GM12878 (cell line): ENCODE results near the gene GRM7. TPM values are rescaled to one million over a fixed set of nuclear protein-coding genes. Genes with fewer than 3 reads are reported as not detected.

Source experiments
- ATAC-seq: fragments of 200-7000 bp; cut with Tn5 transposase; 3 replicates; pipeline ENCODE4 v1.9.1; 2020; ENCODE audit warnings: mild to moderate bottlenecking, moderate library complexity
- BruUV-seq: library from RNA; stranded (reverse); fragments of 400-500 nt; replicated peaks from 2 replicates; lab custom pipeline; 2021; lab: Mats Ljungman, UMichigan
- CTCF ChIA-PET: fragments of 300-600 bp; sonication (Branson Sonifier 250); formaldehyde crosslinking; extraction: SDS; loops from one replicate; lab custom pipeline; 2021; ENCODE audit warnings: inconsistent platforms; lab: Yijun Ruan, JAX
- POLR2A ChIA-PET: fragments of 350-600 bp; formaldehyde crosslinking; extraction: SDS; loops from one replicate; lab custom pipeline; 2021; ENCODE audit warnings: inconsistent platforms; lab: Charles Lee
- RAD21 ChIA-PET: fragments of 300-600 bp; sonication (Branson Sonifier 250); formaldehyde crosslinking; loops from one replicate; lab custom pipeline; 2023; ENCODE audit warnings: antibody characterized with exemption; ENCODE audit not compliant: unreplicated experiment; lab: Charles Lee
- SMC1A ChIA-PET: fragments of 300-600 bp; sonication (Branson Sonifier 250); formaldehyde crosslinking; loops from one replicate; lab custom pipeline; 2023; ENCODE audit not compliant: unreplicated experiment, uncharacterized antibody; lab: Charles Lee
- DNase-seq: peaks from one replicate; pipeline ENCODE4 v3.0.0-alpha.2; 2011; ENCODE audit warnings: low read depth, low spot score
- FAIRE-seq: peaks from 3 replicates; lab custom pipeline; 2011; peaks lifted over from hg19 to GRCh38; lab: Jason Lieb, UNC
- H2AFZ ChIP-seq: 2 replicates; pipeline ENCODE4 v1.6.0; 2011; ENCODE audit warnings: low read depth, low read length, control low read depth; ENCODE audit not compliant: control insufficient read depth
- H3K27ac ChIP-seq: 2 replicates; pipeline ENCODE4 v1.5.1; 2011; ENCODE audit warnings: control low read depth; ENCODE audit not compliant: control insufficient read depth, insufficient read depth
- H3K27me3 ChIP-seq, 2 experiments: replicated peaks in 1 of 2; 2 replicates each; pipeline versions ENCODE4 v1.6.0 to v1.6.1; 2011; ENCODE audit warnings: low read length in 1 of 2; ENCODE audit not compliant: control insufficient read depth in 2 of 2, insufficient read depth in 2 of 2
- H3K36me3 ChIP-seq, 2 experiments: 2 replicates each; pipeline ENCODE4 v1.5.1; 2011; ENCODE audit warnings: low read length in 1 of 2; ENCODE audit not compliant: control insufficient read depth in 2 of 2, insufficient read depth in 2 of 2
- H3K4me1 ChIP-seq: 2 replicates; pipeline ENCODE4 v1.6.1; 2011; ENCODE audit warnings: mild to moderate bottlenecking, low read length, moderate library complexity, mixed read lengths; ENCODE audit not compliant: control insufficient read depth, insufficient read depth
- H3K4me2 ChIP-seq: 2 replicates; pipeline ENCODE4 v1.6.0; 2011; ENCODE audit warnings: control low read depth; ENCODE audit not compliant: control insufficient read depth, insufficient read depth
- H3K4me3 ChIP-seq: fragments of 200-600 bp; sonication (generic); 2 replicates; pipeline ENCODE4 v1.5.1; 2016
- H3K79me2 ChIP-seq: 2 replicates; pipeline ENCODE4 v1.6.0; 2011; ENCODE audit warnings: low read length; ENCODE audit not compliant: control insufficient read depth, insufficient read depth
- H3K9ac ChIP-seq: 2 replicates; pipeline ENCODE4 v1.8.0; 2011; ENCODE audit warnings: low read length, control low read depth, mixed read lengths; ENCODE audit not compliant: control insufficient read depth, insufficient read depth
- H3K9me3 ChIP-seq: replicated peaks from 3 replicates; pipeline ENCODE4 v1.5.1; 2011; ENCODE audit warnings: mild to moderate bottlenecking, low read length; ENCODE audit not compliant: control insufficient read depth, insufficient read depth
- H4K20me1 ChIP-seq: 2 replicates; pipeline ENCODE4 v1.6.0; 2011; ENCODE audit not compliant: control insufficient read depth, insufficient read depth
- CBX3 ChIP-seq: fragments of 200-600 bp; sonication (generic); IDR thresholded peaks from 2 replicates; pipeline ENCODE4 v1.6.1; 2016; ENCODE audit warnings: low read depth, borderline replicate concordance
- CHD2 ChIP-seq: IDR thresholded peaks from 2 replicates; pipeline ENCODE4 v1.6.1; 2011; ENCODE audit warnings: low read depth, low read length, improper control_type of control experiment, borderline replicate concordance
- FOXK2 ChIP-seq: fragments of 450-650 bp; IDR thresholded peaks from 2 replicates; pipeline ENCODE4 v1.6.1; 2017; ENCODE audit warnings: mild to moderate bottlenecking, moderate library complexity
- GABPA ChIP-seq: IDR thresholded peaks from 2 replicates; pipeline ENCODE4 v1.6.1; 2014; ENCODE audit warnings: antibody characterized with exemption, low read depth, mild to moderate bottlenecking, inconsistent platforms
- GATAD2B ChIP-seq: fragments of 450-650 bp; conservative IDR thresholded peaks from 2 replicates; pipeline ENCODE4 v1.6.1; 2017; ENCODE audit warnings: low read depth, mild to moderate bottlenecking, moderate library complexity
- JUND ChIP-seq: IDR thresholded peaks from 2 replicates; pipeline ENCODE4 v1.6.1; 2012; ENCODE audit warnings: low read depth, mild to moderate bottlenecking, low read length, improper control_type of control experiment, moderate library complexity
- KDM1A ChIP-seq: fragments of 200-600 bp; sonication (generic); IDR thresholded peaks from 2 replicates; pipeline ENCODE4 v1.6.1; 2016; ENCODE audit warnings: borderline replicate concordance
- NR2F1 ChIP-seq: fragments of 450-650 bp; conservative IDR thresholded peaks from 2 replicates; pipeline ENCODE4 v1.6.1; 2017; ENCODE audit warnings: mild to moderate bottlenecking
- NRF1 ChIP-seq: conservative IDR thresholded peaks from 2 replicates; pipeline ENCODE4 v1.6.1; 2011; ENCODE audit warnings: mild to moderate bottlenecking, low read depth, low read length, improper control_type of control experiment
- RAD51 ChIP-seq: fragments of 450-650 bp; IDR thresholded peaks from 2 replicates; pipeline ENCODE4 v1.6.1; 2016; ENCODE audit warnings: moderate library complexity, mild to moderate bottlenecking, inconsistent platforms
- RB1 ChIP-seq: fragments of 450-650 bp; formaldehyde crosslinking; IDR thresholded peaks from 2 replicates; pipeline ENCODE4 v1.6.1; 2017; ENCODE audit warnings: mild to moderate bottlenecking, borderline replicate concordance
- RCOR1 ChIP-seq: conservative IDR thresholded peaks from 2 replicates; pipeline ENCODE4 v1.6.1; 2012; ENCODE audit warnings: low read depth, low read length, improper control_type of control experiment
- SIN3A ChIP-seq: IDR thresholded peaks from 2 replicates; pipeline ENCODE4 v1.6.1; 2012; ENCODE audit warnings: low read depth, low read length, improper control_type of control experiment
- SMC3 ChIP-seq: IDR thresholded peaks from 2 replicates; pipeline ENCODE4 v1.6.1; 2011; ENCODE audit warnings: low read length, improper control_type of control experiment, borderline replicate concordance
- SP1 ChIP-seq: IDR thresholded peaks from one replicate; pipeline ENCODE4 v1.6.1; 2011; ENCODE audit warnings: low read depth, low read length
- SRF ChIP-seq, 2 experiments: IDR thresholded peaks; 2 replicates each; pipeline ENCODE4 v1.6.1; 2011; ENCODE audit warnings: low read depth in 2 of 2, low read length in 2 of 2, mild to moderate bottlenecking in 1 of 2, moderate library complexity in 1 of 2
- STAT1 ChIP-seq: fragments of 450-650 bp; conservative IDR thresholded peaks from 2 replicates; pipeline ENCODE4 v1.6.1; 2014; ENCODE audit warnings: antibody characterized with exemption, mild to moderate bottlenecking
- TAF1 ChIP-seq: IDR thresholded peaks from 2 replicates; pipeline ENCODE4 v1.6.1; 2011; ENCODE audit warnings: mild to moderate bottlenecking, low read depth, low read length, borderline replicate concordance
- TBL1XR1 ChIP-seq: IDR thresholded peaks from 2 replicates; pipeline ENCODE4 v1.6.1; 2012; ENCODE audit warnings: low read depth, low read length, improper control_type of control experiment
- TCF3 ChIP-seq: IDR thresholded peaks from 2 replicates; pipeline ENCODE4 v1.6.1; 2012; ENCODE audit warnings: low read depth, mild to moderate bottlenecking, low read length, borderline replicate concordance; ENCODE audit not compliant: insufficient read depth
- ZNF622 ChIP-seq: fragments of 450-650 bp; IDR thresholded peaks from 2 replicates; pipeline ENCODE4 v1.6.1; 2017; ENCODE audit warnings: mild to moderate bottlenecking, inconsistent platforms
- WGBS: methylation state at CpG from one replicate; pipeline ENCODE4 v1.1.6; 2016; ENCODE audit warnings: low lambda C conversion rate; ENCODE audit not compliant: insufficient replicate concordance, insufficient coverage; ENCODE audit errors: missing lambda C conversion rate; 5-methylcytosine and 5-hydroxymethylcytosine counted together
- in situ Hi-C: fragments of 300-500 bp; cut with MboI; formaldehyde crosslinking; loops from 9 replicates; pipeline ENCODE4 v1.14.3; 2018; ENCODE audit warnings: mixed read lengths
- intact Hi-C: fragments of 100-400 bp; cut with micrococcal nuclease; formaldehyde crosslinking; loops from one replicate; pipeline ENCODE4 v1.14.2; 2022; ENCODE audit not compliant: unreplicated experiment
- polyA plus RNA-seq, 11 experiments: library from polyadenylated mRNA; depleted of rRNA in 4 of 11; unstranded in 6 of 11; stranded (reverse) in 5 of 11; fragments of >200 nt; fragmentation: Nextera tagmentation in 4 of 11; fragmentation: Illumina TruSeq in 1 of 11; extraction: Ambion mirVana in 4 of 11; extraction: Trizol in 1 of 11; gene quantifications; 1 replicate in 1 of 11; 2 replicates in 10 of 11; pipeline versions ENCODE4 v1.2.1 to v1.2.3, GENCODE V29; 2011 to 2016; ENCODE audit warnings: inconsistent platforms in 2 of 11, missing spikeins in 2 of 11, low read depth in 1 of 11
- total RNA-seq, 4 experiments: library from RNA; depleted of rRNA in 3 of 4; stranded (reverse); fragments of >200 nt in 3 of 4; fragmentation: Illumina TruSeq in 1 of 4; extraction: Trizol in 1 of 4; gene quantifications; 2 replicates each; pipeline versions ENCODE4 v1.2.1 to v1.2.3, GENCODE V29; 2013 to 2021
- TF ChIP-seq, protein P1 (sequence below): fragments of 450-650 bp; IDR thresholded peaks from 2 replicates; pipeline ENCODE4 v1.6.1; 2014; ENCODE audit warnings: mild to moderate bottlenecking
- TF ChIP-seq, protein P2 (sequence below): IDR thresholded peaks from 2 replicates; pipeline ENCODE4 v1.6.1; 2011; ENCODE audit warnings: borderline replicate concordance, low read depth, mild to moderate bottlenecking, moderate library complexity, low read length; ENCODE audit not compliant: insufficient read depth, poor library complexity, severe bottlenecking

GRM7 gene
- total and polyA plus RNA-seq, 10 of the 15 experiments (the other 5 are each of a cell fraction or from before 2014, with no cell fraction given): not detected

DNA sequence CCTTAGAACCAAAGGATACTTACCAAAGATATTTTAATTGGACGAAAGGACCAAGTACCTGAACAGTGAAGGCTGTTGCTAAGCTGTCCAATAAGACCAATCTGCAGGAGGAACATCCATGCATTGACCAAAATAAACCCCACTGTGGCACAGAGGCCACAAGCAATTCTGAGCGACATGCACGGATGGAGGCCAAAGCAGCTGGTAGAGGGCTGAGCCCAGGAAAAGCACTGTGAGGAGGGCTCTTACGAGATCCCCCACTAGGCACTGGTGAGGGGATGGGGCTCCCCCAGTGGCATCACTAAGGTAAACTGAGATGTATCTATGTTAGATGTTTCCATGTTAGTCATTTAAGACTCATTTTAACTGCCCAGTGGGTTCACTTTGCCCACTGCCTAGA is 920.5 kb downstream of the GRM7 start (continued):
- TF ChIP-seq SRF (IDR thresholded peaks at IDR 0.05; ENCODE audit: low read depth in 2 of 2, low read length in 2 of 2) (no peak), TCF3 (no peak)
- TF ChIP-seq, protein P1, sequence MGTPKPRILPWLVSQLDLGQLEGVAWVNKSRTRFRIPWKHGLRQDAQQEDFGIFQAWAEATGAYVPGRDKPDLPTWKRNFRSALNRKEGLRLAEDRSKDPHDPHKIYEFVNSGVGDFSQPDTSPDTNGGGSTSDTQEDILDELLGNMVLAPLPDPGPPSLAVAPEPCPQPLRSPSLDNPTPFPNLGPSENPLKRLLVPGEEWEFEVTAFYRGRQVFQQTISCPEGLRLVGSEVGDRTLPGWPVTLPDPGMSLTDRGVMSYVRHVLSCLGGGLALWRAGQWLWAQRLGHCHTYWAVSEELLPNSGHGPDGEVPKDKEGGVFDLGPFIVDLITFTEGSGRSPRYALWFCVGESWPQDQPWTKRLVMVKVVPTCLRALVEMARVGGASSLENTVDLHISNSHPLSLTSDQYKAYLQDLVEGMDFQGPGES: no peak

DNA sequence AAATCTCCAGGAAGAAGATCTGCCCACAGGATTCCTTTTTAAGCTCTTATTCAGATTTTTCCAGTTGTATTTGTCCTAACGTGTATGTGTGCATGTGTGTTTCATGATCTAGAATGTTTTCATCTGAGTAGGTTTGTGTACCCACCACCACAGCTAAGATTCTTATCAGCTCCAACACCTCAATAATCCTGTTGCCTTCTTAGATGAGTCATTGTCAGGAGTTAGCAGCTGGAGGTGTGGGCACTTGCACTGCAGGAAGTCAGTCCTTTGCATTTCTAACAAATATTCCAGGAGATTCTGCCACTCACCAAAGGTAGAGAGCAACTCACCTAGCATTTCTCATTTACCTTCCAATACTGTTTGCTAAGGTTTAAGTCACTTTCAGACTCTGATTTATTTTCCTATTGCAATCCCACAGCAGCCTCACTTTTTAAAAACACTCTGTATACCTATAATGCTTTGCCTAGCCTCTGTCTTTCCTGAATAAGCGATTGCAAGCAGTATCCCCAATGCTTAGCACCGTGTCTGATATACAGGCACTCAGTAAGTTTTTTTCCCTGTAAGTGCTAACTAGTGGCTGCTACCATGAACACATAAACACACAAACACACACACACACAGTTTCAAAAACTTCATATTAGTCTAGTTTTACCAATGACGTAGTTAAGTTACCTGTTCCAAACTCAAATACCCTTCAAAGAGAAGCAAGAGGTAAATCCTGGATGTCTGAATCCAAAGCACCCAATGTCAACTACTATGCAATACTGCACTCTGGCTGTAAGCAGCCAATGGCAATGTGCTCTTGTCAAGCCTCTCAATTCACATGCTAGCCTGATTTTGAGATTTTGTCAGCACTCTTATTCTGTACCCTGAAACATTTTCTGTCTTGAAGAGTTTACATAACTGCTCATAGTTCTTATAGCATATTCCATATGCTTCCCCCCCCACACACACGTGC is 927.2 kb downstream of the GRM7 start:
- Histone ChIP-seq H4K20me1 (no peaks in the 10 kb centered on the region), H3K4me1 (no peaks in the 10 kb centered on the region), H3K9ac (no peak overlapping the region), H3K79me2 (no peaks in the 10 kb centered on the region), H3K27me3 (no peaks in the 10 kb centered on the region), H2AFZ (no peak overlapping the region)
- RAD21 ChIA-PET: no interaction called here
- intact Hi-C loops: no loop called here
- FAIRE-seq: no peak
- TF ChIP-seq SIN3A (no peak), ZNF622 (no peak), CHD2 (no peak), KDM1A (no peak), SMC3 (no peak), FOXK2 (no peak), NR2F1 (no peak), GATAD2B (no peak), CBX3 (no peak), TAF1 (no peak), RB1 (no peak), RCOR1 (no peak), JUND (no peak), TBL1XR1 (no peak), NRF1 (no peak), SP1 (no peak), GABPA (no peak), STAT1 (no peak), RAD51 (no peak)
- TF ChIP-seq, protein P2, sequence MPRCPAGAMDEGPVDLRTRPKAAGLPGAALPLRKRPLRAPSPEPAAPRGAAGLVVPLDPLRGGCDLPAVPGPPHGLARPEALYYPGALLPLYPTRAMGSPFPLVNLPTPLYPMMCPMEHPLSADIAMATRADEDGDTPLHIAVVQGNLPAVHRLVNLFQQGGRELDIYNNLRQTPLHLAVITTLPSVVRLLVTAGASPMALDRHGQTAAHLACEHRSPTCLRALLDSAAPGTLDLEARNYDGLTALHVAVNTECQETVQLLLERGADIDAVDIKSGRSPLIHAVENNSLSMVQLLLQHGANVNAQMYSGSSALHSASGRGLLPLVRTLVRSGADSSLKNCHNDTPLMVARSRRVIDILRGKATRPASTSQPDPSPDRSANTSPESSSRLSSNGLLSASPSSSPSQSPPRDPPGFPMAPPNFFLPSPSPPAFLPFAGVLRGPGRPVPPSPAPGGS: no peak
- TF ChIP-seq, all 136 proteins: peak for 0
- DNase-seq: no peak
- no peak overlapping the region for H3K4me3 ChIP-seq
- SMC1A ChIA-PET: no interaction called here
- WGBS: 9% methylated on average over 5 of the region's 5 CpGs
- no peak for ATAC-seq
- H3K27ac ChIP-seq: no peak overlapping the region
- no TSS peak for BruUV-seq
- CTCF ChIA-PET: no interaction called here
- no peaks in the 10 kb centered on the region for H3K9me3 ChIP-seq
- H3K4me2 ChIP-seq: no peak overlapping the region
- POLR2A ChIA-PET: no interaction called here
- no peaks in the 10 kb centered on the region for H3K36me3 ChIP-seq
- in situ Hi-C loops: no loop called here
